CD4-positive, alpha-beta T cell treated with Interferon gamma for 1 hour (primary cell): ENCODE results near the gene PDLIM4.

Source experiments
- DNase-seq: peaks from one replicate; pipeline ENCODE4 v3.0.0-alpha.2; 2020

PDLIM4 gene

DNA sequence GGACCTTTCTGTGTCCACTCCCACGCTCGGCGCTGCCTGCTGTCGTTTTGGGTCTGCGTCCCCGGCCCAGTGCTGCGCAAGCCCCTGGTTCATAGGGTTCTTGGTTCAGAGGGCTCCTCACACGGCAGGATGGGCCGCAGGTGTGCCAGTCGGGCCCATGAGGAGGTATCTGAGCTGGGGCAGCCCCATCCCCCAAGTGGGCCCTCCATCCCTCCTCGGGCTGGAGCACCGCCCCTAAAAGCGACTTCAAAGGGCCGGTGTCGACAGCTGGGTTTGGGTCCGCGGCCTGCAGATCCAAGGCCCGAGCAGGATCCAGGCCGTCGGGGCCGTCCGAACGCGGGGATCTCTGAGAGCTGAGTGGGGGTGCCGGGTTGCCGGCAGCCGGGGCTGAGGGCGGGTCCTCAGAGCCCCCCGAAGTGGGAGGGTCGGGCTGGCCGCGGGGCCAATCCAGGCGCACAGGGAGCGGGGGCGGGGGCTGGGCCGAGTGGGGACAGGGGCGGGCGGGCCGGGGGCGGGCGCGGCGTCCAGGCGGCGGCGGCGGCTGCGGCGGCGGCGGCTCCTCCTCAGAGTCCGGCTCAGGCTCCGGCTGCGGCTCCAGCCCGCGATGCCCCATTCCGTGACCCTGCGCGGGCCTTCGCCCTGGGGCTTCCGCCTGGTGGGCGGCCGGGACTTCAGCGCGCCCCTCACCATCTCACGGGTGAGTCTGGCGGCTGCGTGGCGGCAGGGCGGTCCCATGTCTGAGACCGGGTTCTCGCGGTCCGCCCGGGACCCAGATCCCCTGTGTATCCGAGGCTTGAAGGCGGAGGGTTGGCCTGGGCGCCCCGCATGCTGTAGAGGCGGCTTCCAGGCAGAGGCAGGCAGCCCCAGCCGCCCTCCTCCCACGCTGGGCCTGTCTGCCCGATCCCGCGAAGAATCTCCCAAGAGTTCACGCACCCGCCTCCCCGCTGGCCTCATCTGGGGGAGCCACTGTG, at the start of gene PDLIM4:
PDLIM4 (plus strand) TSS at position 566 of the 971 bp plus-strand sequence; CDS start at position 605, 39 bp downstream.
- DNase-seq, result no peak

- DNase-seq, result no peak
Observed at GRCh38 chr5:132207778-132208177, 49.7 kb upstream of the PDLIM4 start.

DNA sequence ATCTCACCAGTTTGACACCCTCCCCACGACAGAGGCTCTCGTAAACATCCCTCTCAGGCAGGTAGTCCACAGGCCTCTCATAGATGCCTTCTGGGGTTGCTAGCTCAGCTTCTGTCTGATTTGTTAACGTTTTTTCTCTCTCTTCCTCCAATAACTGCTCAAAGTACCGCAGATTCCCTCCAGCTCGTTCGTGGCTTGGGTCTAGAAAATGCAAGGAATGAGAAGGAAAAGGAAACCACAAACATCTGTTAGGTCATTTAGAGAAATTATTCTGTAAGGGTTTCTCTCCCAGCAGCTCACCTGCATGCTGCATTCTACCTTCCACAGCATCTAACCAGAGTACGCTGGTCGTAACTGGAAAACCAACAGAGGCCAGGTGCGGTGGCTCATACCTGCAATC, 48.4 kb upstream of the PDLIM4 start:
- no peak for DNase-seq

- DNase-seq, result no peak
Observed at GRCh38 chr5:132209901-132210545, 47.5 kb upstream of the PDLIM4 start.

DNA sequence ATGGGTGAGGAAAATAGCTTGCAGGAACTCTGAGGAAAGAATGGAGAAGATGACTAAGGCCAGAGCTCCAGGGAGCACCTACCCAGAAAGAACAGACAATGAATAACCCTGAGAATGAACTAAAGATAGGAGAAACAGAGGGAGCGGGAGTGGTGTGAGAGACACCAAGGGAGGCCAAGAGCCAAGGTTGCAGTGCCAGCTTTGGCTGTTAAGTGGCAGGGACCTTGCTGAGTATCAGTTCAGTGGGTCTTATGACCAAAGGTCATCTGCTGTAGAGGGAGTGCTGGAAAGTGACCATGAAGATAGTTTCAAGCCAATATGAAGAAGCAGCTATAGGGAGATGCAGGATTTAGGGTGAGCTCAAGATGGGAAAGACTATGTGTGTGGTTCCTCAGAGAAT, 46.6 kb upstream of the PDLIM4 start:
- no peak for DNase-seq

- no peak for DNase-seq
Observed at GRCh38 chr5:132211787-132212186, 45.7 kb upstream of the PDLIM4 start.

DNA sequence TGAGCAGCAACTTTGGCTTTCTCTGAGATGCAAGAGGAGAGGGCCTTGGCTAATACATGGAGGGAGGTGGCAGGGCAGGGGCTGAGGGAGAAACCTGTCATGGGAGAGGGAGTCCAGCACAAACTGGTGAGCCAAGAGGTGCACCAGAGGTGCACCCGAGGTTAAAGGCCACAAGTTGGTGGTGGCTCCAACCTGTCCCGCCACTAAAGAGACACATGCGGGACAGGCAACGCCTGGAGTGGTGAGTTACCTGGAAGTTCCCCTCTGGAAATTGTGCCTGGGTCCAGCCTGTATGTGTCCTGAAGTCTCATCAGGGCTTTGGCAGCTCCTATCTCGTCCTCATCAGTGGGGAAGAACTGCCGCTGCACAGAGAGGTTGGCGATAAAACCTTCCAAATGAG, 43.8 kb upstream of the PDLIM4 start:
- DNase-seq, result no peak

DNA sequence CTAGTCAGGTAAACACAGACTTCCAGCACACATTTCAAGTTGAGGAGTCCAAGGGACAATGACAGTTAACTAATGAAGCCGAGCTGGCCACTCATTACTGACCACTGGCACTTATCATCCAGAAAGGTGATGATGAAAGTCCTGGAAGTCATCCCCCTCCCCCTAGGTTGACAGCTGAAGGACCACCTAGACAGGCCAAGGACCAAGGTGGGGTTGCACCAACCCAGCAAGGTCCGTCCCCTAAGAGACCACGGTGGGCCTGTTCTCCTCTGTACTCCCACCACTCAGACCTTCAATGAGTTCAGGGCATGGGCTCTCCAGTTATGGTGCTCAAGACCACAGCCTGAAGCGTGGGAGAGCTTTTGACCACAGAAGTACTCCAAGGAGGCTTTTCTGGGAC, 43.0 kb upstream of the PDLIM4 start:
- no peak for DNase-seq

DNA sequence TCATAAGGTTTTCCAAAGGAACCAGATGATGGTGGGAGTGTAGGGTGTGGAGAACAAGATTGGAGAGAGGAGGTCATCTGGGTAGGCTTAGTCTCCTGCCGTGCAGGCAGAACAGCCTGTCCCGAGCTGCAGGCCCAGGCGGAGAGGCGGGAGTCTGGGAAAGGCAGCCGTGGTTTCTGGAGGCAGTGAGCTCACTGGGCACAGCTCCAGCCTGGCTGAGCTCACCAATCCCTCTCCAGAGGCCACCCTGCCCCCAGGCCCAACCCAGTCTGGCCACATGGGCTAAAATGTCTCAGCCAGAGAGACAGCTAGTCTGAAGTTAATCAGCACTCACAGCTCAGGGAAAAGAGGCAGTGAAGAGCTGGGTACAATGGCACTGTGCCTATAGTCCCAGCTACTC, 42.2 kb upstream of the PDLIM4 start:
- DNase-seq, result no peak

DNA sequence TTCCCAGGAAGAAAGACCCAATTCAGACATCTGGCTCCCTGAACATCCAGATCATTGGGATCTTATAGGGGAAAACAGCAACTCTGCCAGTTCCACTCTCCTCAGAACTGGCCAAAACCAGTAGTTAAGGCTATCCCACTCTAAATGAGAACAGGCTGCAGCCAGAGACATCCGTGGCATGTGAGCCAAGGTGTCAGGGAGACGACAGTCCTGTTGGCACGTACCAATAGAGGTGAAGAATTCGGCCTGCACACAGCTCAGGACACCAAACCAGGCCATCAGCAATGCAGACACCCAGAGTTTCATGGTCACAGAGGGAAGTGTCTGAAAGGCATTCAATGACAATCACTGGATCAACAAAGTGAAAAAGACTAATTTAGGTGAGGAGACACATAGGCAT, 39.2 kb upstream of the PDLIM4 start:
- DNase-seq, result no peak

DNA sequence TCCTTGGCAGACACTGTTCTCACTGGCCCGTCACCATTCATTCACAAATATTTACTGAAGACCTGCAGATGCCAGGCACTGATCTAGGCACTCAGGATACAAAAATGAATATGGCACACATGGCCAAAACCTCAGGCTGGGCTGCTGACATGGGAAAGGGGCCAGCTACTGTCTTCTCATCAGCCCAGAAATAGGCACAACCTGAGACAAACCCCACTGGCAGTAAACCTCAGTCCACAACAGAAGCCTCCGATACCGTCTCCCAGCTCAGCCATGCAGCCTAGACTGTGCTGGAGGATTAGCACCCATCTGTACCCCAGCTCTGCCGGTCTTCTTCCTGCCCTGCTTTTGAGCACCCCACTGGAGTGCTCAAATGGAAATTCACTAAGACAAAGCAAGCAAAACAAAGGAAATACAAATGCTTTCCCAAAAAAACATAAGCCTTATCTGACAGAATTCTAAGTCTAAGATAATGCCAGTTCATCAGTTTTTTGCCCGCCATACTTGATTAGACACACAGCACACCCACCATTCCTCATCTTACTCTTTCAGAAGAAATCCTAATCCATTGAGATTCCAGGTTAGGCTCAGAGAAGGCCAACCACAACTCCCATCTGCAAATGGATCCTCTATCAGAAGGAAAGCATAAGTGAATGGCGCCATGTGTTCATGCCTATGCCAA, 38.1 kb upstream of the PDLIM4 start:
- no peak for DNase-seq

- DNase-seq, result no peak
Observed at GRCh38 chr5:132219981-132220380, 37.5 kb upstream of the PDLIM4 start.

DNA sequence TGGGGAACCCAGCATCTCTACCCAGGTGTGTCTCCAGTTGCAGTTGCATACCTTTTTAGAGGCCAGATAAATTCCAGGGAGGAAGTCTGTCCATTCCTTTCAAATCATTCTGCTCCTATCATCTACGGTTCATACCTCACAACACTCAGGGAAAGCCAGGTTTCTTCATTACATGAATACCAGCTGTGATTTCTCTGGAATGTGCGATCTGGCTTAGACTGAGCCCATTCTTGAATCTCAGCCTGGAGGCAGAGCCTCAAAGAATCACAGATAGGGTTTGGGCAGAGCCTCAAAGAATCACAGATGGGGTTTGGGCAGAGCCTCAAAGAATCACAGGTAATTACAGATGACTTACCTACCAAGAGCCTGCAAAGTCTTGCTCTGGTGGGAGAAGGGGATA, 37.0 kb upstream of the PDLIM4 start:
- DNase-seq, result no peak

- DNase-seq, result no peak
Observed at GRCh38 chr5:132221781-132222648, 35.5 kb upstream of the PDLIM4 start.

GRCh38 chr5:132222649-132223038, 34.9 kb upstream of the PDLIM4 start:
- DNase-seq, result no peak

DNA sequence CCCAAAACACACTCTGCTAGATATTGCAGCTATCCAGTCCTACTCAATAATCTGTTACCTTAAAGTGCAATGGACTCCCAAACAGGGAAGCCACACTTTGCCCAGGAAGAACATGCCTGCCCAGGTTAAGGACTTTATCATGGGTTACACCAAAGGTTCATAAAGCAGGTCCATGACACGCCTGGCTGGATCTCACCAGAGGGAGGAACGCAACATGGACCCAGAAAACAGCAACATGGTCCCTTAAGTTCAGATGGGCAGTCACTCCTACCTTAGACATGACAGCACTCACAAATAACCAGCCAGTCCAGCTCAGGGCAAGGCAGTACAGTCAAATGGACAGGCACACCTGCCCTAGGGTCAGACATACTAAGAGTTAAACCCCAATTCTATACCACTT, 33.6 kb upstream of the PDLIM4 start:
- no peak for DNase-seq

DNA sequence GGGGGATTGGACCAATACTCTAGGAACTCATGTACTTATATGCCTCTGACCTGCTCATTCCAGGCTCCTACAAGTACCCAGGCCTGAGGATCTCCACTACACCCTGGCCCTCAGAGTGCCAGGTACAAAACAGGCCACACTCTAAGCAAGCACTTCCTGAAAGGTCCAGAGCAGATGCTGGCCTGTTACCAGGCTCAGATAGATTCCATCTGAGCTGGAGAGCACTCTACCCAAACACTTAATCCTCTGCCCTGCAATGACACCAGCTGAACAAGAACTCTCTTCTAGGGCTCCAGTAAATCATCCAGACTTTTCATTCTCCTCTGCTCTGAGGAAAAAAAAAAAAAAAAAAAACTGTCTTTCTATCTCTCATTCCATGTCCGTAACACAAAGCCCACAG, 32.8 kb upstream of the PDLIM4 start:
- no peak for DNase-seq

GRCh38 chr5:132225165-132226032, 32.1 kb upstream of the PDLIM4 start:
- DNase-seq, result no peak

DNA sequence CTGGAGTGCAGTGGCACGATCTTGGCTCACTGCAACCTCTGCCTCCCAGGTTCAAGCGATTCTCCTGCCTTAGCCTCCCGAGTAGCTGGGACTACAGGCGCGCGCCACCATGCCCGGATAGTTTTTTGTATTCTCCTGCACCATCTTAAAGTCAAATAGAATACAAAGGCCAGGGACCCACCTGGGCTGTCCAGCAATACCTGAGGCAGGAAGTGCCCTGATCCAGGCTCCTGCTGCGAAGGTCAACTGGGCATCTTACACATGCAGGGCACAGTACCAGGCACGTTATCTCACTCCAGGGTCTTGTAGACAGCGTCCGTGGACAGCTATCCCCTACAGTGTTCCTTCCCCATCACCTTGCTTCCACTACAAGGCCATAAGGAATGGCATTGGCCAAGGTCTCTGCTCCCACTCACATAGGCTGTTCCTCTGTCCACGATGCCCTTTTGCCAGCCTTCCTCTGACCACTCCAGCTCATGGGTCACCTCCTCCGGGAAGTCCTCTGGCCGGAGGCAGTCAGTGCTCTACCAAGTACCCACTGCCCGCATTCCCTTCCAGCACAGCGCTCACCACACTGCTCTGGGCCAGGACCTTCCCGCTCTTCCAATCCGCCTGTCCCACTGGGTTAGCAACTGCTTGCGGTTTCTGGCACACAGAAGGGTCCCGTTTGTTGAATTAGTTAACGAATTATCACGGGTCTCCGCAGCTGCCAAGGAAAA, 30.8 kb upstream of the PDLIM4 start:
- no peak for DNase-seq

DNA sequence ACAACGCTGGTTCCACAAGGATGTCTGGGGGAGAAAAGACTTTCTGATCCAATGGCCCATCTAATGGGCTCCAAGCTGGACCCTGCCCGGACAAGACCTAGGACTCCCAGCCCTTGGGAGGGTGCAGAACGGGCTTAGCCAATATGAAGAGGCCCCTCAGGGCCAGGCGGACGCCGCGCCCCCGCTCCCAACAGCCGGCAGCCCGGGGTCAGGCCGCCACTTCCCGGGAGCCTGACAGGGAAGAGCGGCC, 30.3 kb upstream of the PDLIM4 start:
- DNase-seq, result no peak
